Right kidney (tissue), 1 donor: ENCODE measurements around the gene SGK2.
"Not testable (repeated sequence)": the region's sequence is repeated elsewhere in the genome, so short reads cannot be mapped to it uniquely, and the experiment has no call there.

Experiments used
- DNase-seq: peaks from one replicate; pipeline ENCODE4 v3.0.0-alpha.2; 2016

SGK2 gene

DNA sequence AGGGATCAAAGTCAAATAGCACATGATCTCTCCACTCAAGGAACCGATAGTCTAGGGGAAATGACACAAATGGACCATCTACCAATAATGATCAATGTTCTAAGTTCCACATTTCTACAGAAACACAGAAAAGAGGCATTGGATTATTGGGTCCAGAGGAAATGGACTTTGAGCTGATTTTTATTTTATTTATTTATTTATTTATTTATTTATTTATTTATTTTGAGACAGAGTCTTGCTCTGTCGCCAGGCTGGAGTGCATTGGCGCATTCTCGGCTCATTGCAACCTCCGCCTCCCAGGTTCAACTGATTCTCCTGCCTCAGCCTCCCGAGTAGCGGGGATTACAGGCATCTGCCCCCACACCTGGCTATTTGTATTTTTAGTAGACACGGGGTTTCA, 43.1 kb downstream of the SGK2 start:
- not testable (repeated sequence) for DNase-seq

- no peak for DNase-seq
Measured at GRCh38 chr20:43603124-43603523, 44.3 kb downstream of the SGK2 start.

DNA sequence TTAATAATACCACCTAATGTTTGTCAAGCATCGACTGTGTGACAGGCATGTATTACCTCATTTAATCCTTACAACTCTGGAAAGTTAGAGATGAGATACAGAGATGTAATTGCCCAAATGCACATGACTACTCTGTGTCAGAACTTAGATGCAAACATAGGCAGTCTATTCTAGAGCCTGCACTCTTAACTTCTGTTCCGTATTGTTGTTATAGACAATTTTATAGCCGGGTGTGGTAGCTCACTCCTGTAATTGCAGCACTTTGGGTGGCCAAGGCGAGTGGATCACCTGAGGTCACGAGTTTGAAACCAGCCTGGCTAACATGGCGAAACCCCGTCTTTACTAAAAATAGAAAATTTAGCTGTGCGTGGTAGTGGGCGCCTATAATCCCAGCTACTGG, 46.9 kb downstream of the SGK2 start:
- no peak for DNase-seq

DNA sequence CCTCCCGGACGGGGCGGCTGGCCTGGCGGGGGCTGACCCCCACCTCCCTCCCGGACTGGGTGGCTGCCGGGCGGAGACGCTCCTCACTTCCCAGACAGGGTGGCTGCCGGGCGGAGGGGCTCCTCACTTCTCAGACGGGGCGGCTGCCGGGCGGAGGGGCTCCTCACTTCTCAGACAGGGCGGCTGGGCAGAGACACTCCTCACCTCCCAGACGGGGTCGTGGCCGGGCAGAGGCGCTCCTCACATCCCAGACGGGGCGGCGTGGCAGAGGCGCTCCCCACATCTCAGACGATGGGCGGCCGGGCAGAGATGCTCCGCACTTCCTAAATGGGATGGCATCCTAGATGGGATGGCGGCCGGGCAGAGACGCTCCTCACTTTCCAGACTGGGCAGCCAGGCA, 48.5 kb downstream of the SGK2 start:
- not testable (repeated sequence) for DNase-seq

DNA sequence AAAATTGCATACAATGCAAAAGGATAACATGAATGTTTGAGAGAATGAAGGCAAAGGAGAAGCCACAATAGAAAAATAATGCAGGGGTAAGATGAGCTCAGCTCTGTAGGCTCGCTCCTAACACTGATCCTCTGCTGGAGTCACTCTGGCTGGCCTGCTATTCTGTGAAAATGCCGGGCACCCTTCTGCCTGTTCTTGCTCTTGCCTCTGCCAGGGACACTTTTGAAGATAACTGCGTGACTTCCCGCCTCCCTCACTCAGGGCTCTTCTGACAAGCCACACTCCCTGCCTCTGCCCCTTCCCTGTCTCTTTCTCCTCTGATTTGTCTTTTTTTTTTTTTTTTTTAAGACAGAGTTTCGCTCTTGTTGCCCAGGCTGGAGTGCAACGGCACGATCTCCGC, 72.8 kb downstream of the SGK2 start:
- no peak for DNase-seq
